DMS114 treated with DMSO at 0.1 percent for 48 hours (cell line): Measurements from ENCODE around the gene SUGCT.

ENCODE experiments used
- DNase-seq: peaks from one replicate; lab custom pipeline; 2025; ENCODE audit not compliant: unreplicated experiment; lab: John Stamatoyannopoulos, UW

The SUGCT gene

DNA sequence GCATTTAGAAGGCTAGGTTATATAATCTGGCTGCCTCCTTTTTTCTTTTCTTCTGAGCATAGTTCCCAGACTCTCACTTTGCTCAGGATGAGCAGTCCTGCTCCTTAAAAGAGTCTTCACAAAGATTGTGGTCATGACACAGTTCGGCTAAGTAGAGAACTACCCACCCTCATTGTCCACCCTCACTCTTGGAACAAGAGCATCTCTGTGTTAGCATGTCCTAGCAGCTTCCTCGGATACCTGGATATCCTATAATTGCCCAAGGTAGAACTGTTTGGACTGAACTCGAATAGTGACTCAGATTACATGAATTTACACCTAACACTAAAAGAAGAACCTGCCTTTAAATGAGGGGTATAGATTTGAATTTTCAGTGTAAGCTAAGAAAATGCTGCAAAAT, 572.0 kb downstream of the SUGCT start:
- no peak for DNase-seq

DNA sequence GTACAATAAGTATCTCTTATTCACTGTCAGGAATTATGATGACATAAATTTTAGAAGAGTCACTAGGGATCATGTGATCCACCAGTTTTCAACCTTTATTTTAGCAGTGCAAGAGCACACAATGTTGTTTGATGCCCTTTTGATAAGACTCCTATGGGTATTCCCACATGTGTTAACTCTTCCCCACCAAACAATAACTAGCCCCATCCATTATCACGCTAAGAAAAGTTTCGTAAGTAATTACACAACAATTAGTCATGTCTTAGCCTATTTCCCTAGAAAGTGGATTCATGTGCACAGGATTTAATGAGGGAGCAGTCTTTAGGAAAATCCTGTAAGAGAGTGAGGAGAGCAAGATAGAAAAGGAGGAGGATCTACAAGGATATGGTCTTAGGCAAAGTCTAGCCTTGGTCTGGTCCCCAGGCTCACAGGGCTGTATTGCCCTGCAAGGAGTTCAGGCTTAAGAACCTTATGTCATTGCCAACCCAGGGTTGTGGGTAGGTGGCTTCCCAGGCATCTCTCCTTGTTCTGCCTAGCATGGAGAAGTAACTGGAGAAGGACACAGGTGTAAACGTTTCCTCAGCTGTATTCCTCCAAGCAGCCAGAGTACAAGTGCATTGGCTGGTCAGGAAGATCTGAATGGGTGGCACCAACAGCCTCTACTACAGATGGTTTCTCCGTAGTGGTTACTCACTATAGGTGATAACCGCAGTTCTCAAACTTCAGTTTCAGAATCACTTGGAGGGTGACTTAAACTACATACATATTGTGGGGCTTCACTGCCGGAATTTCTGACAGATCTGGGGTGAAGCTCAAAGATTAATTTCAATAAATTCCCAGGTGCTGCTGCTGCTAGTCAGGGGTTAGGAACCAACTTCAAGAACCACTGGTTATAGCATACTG, 574.5 kb downstream of the SUGCT start:
- DNase-seq = no peak

GRCh38 chr7:40711706-40712105, 576.9 kb downstream of the SUGCT start:
- DNase-seq = no peak

- no peak for DNase-seq
Measured at GRCh38 chr7:40714363-40715052, 579.7 kb downstream of the SUGCT start.

DNA sequence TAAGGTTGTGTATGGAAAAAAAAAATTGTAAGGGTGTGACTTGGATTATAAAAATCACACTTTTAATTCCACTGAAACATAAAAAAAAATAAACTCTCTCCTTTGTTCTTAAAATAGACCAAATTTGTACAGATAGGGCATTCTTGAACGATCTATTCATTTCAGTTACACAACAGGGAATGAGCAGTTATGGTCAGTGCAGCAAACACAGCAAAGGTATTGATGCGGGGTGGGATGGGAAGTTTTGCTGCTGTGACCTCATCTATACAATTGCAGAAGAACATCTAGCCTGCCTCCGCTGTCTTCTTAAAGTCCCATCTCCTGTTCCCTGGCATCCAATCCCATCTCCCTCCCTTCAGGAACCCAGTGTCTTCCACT, 580.2 kb downstream of the SUGCT start:
- no peak for DNase-seq

DNA sequence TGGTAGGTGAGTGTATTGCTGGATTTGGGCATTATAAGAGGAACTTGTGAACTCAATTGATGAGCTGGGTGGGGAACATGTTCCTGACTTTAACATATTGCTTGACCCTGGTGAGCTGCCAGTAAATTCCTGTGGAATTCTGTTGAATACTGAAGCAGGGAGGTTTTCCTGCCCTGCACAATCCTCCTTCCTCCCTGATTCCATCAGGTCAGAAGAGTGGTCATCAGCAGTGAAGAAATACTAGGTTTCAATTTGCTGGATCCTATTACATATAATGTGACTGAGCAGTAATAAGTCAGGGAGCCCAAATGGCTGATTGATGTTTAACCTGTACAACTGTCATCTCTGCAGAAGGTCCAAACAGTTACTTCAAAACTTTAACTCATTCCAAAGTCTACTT, 581.2 kb downstream of the SUGCT start:
- DNase-seq = no peak

DNA sequence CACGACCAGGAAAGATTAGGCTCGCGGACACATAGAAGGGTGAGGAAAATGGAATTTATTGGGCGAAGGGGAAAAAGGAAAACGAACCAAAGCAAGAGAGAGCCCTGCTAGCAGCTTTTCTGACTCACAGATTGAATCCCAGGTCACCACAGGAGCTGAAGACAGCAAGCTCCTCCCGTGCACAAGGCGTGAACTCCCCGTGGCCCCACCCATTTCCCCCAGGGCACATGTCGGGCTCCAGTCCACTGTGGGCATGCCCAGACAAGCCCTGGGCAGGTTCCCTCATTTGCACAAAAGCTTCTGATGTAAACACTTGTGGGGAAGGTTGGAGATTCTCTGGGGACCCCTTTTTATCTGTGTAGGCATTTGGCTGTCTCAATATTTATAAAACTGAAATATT, 582.4 kb downstream of the SUGCT start:
- no peak for DNase-seq

DNA sequence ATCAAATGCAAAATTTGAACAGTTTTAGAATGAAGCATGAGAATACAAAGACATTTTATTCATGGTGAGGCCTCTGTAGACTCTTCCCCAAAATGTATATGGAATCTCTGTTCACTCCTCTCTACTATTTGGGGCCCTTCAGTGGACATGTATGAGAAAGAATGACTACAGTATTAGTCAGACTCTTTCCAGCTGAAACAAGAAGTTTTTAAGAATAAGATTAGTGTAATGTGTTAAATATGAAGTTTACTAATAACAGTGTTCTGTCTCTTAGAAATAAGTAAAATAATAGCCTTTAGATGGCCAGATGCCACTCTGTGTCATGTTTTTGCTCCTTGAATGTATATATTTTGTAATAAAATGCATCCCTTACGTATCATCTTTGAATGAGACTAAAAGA, 585.6 kb downstream of the SUGCT start:
- DNase-seq = no peak

DNA sequence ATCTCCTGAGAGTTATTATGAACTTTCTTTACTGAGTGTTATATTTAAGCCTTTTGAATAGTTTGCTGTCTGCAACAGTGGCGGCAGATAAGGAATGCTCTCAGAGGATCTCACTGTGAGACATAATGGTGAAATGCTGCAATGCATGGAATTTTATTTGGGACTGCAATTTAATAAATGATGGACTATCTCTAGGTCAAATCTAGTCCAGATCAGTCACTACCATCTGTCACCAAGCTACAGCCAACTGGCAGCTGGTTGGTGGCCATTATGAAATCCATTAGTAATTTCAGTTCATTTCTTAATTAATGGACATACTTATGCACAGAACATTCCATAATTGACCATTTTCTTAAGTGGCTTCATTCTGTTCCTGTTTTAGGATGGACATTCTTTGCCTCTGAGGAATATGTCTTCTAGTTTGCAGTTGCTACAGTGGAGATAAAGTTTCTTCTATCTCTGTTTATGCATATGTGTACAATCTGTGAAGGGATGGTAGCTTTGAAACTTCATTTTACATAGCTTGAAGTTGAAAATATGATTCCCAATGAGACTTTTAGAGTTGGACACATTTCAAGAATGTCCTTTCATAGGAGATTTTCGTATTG, 586.6 kb downstream of the SUGCT start:
- DNase-seq = no peak

- no peak for DNase-seq
Measured at GRCh38 chr7:40722242-40722641, 587.4 kb downstream of the SUGCT start.

DNA sequence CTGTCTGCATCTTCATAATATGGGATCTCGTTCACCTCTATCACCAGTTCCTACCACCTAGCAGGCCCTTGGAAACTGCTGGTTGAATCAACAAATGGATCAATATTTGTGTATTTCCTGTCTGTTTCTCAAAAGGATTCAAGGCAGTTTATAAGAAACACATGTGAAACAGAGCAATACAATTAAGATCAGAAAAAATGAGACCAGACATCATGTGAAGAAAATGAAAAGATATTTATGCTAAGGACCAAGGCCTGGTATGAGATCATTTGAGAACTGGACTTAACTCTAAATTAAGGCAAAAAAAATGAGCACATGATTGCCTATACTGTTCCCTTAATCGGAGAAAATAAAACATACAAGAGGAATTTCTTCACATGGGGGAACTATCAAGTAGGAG, 589.0 kb downstream of the SUGCT start:
- no peak for DNase-seq

- no peak for DNase-seq
Measured at GRCh38 chr7:40726559-40726958, 591.8 kb downstream of the SUGCT start.

DNA sequence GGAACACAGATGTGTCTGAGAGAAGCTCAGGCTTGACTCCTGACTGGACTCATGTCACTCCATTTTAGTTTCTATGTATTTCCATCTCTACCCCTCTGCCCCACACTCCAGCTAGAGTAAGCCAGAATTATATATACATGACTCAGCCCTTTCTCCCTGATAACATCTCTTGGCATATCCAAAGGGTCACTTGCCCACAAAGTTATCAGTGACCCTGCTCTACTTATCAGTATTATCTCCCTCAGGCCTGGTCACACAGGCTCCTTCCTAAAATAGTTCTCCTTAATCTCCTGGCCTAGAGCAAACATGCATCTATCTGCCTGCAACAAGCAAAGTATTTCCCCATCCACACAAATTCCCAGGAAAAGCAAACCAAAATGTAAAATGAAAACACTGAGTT, 598.3 kb downstream of the SUGCT start:
- no peak for DNase-seq

GRCh38 chr7:40733578-40733977, 598.8 kb downstream of the SUGCT start:
- no peak for DNase-seq

DNA sequence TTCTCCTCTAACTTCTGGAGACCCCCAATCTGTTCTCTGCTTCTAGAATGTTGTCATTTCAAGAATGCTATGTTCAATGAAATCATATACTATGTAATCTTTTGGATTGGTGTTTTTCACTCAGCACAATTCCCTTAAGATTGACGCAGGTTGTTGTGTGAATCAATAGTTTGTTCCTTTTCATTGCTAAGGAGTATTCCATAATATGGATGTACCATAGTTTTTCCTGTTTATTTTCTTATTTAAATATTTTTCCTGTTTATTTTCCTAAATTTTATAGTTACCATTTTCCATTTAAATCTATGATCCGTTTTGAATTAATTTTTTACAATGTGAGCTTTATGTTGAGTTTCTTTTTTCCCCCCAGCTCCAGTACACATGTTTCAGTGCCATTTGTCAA, 604.5 kb downstream of the SUGCT start:
- no peak for DNase-seq

- no peak for DNase-seq
Measured at GRCh38 chr7:40742270-40742669, 607.5 kb downstream of the SUGCT start.

DNA sequence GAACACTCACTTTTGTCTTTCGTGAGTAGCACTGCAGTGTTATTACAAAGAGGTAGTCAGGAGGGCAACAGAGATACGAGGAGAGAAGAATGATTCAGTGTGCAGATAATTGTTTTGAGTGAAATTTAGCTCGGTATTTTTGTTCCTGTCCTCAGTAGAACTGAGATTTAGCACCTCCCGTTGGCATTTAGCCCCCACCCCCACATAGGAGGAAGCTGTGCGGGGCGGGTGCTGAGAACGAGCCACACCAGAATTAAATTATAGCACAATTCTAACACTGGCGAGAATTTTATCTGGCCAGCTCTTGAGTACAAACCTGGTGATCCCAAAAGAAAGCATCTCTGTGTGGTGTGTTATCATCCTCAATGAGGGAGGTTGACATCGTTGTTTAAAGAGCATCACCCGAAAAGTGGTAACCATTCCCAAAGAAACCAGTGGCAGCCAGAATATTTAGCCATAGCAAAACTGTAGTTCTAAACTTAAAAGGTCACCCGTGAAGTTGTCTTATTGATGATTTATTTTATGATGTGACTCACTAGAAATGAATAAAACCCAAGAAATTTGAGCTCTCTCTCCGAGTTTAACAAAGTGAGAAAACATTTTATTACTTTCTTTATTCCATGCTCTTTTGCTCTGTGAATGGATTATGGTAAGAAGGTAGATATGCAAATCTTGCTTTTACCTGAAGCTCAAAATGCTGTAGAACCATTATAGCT, 612.2 kb downstream of the SUGCT start:
- DNase-seq = no peak

DNA sequence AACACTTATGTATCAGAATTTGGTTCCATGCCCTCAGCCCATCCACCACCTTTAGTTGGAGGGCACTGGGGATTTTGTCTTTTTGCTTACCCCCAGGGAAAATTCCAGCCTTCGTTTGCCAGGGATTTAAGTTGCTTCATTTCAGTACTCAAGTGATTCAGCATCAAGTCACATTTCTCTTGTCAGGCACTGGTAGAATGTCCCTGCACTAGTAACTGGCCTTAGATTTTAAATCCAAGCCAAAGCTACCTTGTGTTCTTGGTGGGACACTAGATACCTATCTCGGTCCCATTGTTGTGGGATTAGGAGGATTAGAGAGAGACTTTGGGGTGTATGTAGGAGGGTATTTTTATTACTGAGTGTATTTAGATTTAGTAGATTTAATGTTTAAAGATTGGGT, 613.1 kb downstream of the SUGCT start:
- DNase-seq = no peak

DNA sequence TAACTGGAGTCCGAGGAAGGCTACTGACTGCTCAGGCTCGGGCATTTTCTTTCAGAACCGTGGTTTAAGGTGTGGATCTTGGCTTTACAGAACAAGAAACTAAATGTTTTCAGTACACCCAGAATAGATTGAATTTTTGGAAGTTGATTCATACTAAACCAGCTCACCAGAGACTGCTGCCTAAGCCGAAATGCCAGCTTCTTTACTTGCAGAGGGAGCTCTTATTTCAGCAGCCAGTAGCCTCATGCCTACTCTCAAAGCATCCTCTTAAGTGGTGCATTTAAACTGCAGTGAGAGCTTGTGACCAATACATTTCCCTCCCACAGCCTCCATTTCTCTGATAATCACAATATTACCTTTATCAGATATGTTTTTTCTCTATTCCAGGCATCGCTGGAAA, 615.1 kb downstream of the SUGCT start:
- no peak for DNase-seq

GRCh38 chr7:40753455-40753854, 618.6 kb downstream of the SUGCT start:
- DNase-seq = no peak

GRCh38 chr7:40755438-40755837, 620.6 kb downstream of the SUGCT start:
- no peak for DNase-seq

DNA sequence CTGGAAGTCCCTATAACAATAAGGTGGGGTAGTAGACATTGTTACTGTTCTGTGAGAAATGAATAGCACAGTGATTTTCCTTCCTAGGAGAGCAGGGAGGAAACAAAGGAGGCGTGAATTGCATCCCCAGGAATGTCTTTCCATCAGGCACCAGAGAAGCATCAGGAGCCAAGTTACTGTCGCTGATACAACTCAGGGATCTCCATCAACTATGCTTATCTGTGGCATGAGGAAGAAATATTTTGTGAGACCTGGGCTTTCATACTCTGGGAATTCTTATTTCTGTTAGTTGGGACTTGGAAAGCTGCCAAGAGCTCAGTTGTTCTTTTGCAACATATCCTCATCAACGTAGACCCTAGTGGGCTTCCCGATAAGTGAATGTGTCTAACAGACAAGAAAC, 622.3 kb downstream of the SUGCT start:
- no peak for DNase-seq
